ELF-1 (cell line): ENCODE results near the gene NELFB.
A peak's percentile ranks its signal among the peaks of the same experiment; 100 is the strongest.

Source experiments
- DNase-seq: peaks from one replicate; pipeline ENCODE4 v3.0.0-alpha.2; 2016; ENCODE audit warnings: low read depth, low spot score

The NELFB gene

GRCh38 chr9:137303151-137303892 is 48.2 kb downstream of the NELFB start:
- DNase-seq: no peak

- no peak for DNase-seq
Observed at GRCh38 chr9:137303893-137304382, 48.8 kb downstream of the NELFB start.

- DNase-seq: no peak
Observed at GRCh38 chr9:137304383-137305059, 49.4 kb downstream of the NELFB start.

GRCh38 chr9:137305060-137305797 is 50.1 kb downstream of the NELFB start:
- DNase-seq: peak; percentile 83

GRCh38 chr9:137305798-137306065 is 50.6 kb downstream of the NELFB start:
- DNase-seq: no peak

- DNase-seq: no peak
Observed at GRCh38 chr9:137306066-137306849, 51.1 kb downstream of the NELFB start.

GRCh38 chr9:137306850-137307254 is 51.7 kb downstream of the NELFB start:
- no peak for DNase-seq

GRCh38 chr9:137307255-137308056 is 52.3 kb downstream of the NELFB start:
- DNase-seq: no peak

GRCh38 chr9:137308057-137308619 is 53.0 kb downstream of the NELFB start:
- DNase-seq: no peak

GRCh38 chr9:137309368-137310188 is 54.5 kb downstream of the NELFB start:
- no peak for DNase-seq

- DNase-seq: no peak
Observed at GRCh38 chr9:137310189-137311052, 55.3 kb downstream of the NELFB start.

- no peak for DNase-seq
Observed at GRCh38 chr9:137311171-137311985, 56.3 kb downstream of the NELFB start.

GRCh38 chr9:137311986-137312851 is 57.1 kb downstream of the NELFB start:
- DNase-seq: no peak

- no peak for DNase-seq
Observed at GRCh38 chr9:137312852-137313325, 57.8 kb downstream of the NELFB start.

- peak; percentile 6 for DNase-seq
Observed at GRCh38 chr9:137313326-137313936, 58.3 kb downstream of the NELFB start.

GRCh38 chr9:137313956-137314560 is 58.9 kb downstream of the NELFB start:
- DNase-seq: peak; percentile 3
